Hepatocyte (in vitro differentiated cells): ENCODE data around the gene HPF1.

ENCODE experiments used
- CTCF ChIP-seq: fragments of 200-600 bp; sonication (generic); IDR thresholded peaks from 2 replicates; pipeline ENCODE4 v1.5.1; 2016; ENCODE audit warnings: antibody characterized with exemption, mild to moderate bottlenecking; ENCODE audit not compliant: poor library complexity
- EZH2 ChIP-seq: fragments of 200-600 bp; sonication (generic); IDR thresholded peaks from 2 replicates; pipeline ENCODE4 v1.6.1; 2016; ENCODE audit warnings: antibody characterized with exemption, mild to moderate bottlenecking, borderline replicate concordance

GRCh38 chr4:169682372-169683047 lies 75.2 kb downstream of the HPF1 start:
- TF ChIP-seq CTCF (no peak), EZH2 (no peak)
